HG03108 (cell line): ENCODE measurements around the gene ANKRD13D.
"Not testable (repeated sequence)": the region's sequence is repeated elsewhere in the genome, so short reads cannot be mapped to it uniquely, and the experiment has no call there.

Source experiments
- ATAC-seq: cut with Tn5 transposase; IDR thresholded peaks from one replicate; pipeline ENCODE4 v1.9.1; 2021; ENCODE audit warnings: moderate library complexity; ENCODE audit not compliant: unreplicated experiment

The ANKRD13D gene

GRCh38 chr11:67289226-67289650, at the start of gene ANKRD13D:
ANKRD13D (plus strand) TSS chr11:67289303; CDS start chr11:67289461, 158 bp downstream.
- ATAC-seq, result no peak

DNA sequence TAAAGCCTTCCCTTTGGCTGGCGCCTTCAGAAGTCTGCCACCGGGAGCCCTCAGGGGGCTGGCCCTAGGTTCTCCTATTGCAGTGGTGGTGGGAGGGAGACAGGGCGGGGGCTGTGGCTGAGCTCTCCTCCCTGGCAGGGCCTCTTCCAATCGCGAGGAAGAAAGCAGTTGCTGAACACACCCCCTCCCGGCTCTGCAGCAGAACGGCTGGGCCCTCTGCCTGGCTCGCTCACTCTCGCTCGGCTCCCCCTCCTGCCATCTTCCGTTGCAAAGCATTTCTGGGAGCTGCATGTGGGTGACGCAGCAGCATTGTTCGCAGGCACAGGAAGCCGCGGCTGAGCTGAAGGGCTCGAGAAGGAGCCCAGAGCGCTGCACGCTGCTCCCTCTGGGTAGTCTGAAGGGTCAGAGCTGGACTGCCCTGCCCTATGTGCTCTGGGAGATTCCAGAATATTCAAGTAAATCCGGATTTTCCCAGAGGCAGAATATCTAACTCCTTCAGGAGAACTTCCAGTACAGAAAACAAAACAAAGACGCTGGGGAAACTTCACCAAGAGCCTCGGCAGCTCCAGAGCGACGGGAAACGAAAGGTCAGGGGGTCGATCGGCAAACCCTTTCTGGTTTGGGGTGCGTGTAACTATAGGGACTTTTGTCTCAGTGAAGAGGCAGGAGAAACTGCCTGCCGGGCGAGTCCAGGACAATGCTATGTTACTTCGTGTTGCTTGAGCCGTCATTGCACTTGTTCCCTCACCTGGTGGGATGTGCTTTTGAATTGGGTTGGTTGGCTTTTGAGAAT, 49.1 kb upstream of the ANKRD13D start:
- peak; percentile 77 for ATAC-seq

GRCh38 chr11:67240576-67241389, 48.3 kb upstream of the ANKRD13D start:
- ATAC-seq, result peak; percentile 22

DNA sequence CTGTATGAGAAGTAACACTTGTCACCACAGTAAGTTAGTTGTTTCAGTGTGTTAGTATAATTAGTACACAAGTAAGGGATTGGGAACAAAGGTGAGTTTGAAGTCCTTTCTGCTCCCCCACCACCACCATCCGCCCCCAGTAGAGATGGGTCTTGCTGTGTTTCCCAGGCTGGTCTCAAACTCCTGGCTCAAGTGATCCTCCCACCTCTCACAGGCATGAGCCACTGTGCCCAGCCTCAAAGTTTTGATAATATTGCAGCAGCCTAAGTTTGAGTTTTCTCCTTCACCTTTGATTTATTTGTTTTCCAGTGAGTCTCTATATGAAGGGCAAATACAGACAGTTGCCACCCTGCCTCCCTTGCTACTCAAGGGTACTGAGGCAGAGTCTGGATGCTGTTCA, 46.6 kb upstream of the ANKRD13D start:
- ATAC-seq, result no peak

DNA sequence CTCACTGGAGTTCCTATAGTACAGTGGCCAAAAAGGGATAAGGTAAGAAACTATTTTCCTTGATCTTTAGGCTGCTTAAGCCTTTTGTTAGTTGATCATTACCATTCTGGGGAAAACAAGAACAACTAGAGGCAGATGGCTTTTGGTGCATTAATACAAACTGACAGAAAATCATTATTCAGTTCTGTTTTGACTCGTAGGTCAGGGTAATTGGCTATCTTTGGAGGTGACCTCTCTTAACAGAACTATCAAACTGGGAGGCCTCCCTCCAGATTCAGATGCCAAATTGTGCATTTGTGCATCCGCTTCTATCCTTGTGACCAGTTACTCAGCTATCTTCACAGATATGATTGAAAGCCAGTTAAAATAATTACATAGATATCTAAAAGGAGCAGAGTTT, 46.1 kb upstream of the ANKRD13D start:
- ATAC-seq, result no peak

DNA sequence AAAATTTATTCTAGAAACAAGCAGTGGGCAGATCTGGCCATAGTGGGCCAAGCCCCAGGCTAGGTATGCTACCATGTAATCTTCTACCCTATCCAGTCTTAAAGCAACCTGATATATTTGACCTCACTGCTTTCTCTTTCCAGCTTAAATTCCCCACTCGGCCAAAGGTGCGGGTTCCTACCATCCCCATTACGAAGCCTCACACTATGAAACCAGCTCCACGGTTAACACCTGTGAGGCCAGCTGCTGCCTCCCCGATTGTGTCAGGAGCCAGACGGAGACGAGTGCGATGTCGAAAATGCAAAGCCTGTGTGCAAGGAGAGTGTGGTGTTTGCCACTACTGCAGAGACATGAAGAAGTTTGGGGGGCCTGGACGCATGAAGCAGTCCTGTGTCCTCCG, 44.1 kb upstream of the ANKRD13D start:
- no peak for ATAC-seq

DNA sequence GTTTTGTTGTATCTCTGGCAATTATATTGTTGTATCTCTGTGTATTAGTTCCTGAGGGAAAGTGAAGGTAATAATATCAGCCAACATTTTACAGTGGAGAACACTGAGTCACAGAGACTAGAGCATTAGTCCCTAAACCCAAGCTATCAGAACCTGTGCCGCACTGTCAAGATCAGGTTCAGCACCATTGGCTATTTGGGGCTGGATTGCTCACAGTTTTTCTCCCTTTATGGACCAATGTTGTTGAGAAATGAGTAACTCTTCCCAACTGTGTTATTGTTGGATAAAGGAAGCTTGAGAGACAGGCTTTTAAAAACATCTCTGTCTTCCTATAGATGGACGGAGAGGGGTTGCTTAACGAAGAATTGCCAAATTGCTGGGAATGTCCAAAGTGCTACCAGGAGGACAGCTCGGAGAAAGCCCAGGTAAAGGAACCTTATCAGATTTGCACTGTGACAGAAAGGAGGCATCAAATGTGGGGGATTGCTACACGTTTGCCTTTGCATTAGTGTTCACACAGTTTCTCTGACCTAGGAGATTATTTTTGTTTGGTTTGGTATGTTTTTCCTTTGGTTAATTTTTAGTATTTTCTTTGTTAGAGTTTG, 41.1 kb upstream of the ANKRD13D start:
- ATAC-seq, result no peak

GRCh38 chr11:67248653-67249052, 40.5 kb upstream of the ANKRD13D start:
- ATAC-seq, result no peak

DNA sequence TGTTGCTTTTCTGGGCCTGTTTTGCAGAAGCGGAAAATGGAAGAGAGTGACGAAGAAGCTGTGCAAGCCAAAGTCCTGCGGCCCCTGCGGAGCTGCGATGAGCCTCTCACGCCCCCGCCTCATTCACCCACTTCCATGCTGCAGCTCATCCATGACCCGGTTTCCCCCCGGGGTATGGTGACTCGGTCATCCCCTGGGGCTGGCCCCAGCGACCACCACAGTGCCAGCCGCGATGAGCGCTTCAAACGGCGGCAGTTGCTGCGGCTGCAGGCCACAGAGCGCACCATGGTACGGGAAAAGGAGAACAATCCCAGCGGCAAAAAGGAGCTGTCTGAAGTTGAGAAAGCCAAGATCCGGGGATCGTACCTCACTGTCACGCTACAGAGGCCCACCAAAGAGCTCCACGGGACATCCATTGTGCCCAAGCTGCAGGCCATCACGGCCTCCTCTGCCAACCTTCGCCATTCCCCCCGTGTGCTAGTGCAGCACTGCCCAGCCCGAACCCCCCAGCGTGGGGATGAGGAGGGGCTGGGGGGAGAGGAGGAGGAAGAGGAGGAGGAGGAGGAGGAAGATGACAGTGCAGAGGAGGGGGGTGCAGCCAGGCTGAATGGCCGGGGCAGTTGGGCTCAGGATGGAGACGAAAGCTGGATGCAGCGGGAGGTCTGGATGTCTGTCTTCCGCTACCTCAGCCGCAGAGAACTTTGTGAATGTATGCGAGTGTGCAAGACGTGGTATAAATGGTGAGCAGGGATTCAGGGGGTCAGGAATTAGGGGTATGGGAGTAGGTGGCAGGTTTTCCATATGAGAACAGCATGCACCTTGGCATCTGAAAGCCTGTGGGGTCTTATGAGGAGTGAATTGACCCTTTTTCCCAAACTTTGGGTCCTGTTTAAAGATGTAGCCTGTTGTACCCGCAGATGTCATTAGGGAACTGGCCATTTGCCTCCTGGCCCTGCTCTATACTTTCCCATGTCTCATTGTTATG, 38.8 kb upstream of the ANKRD13D start:
- ATAC-seq, result no peak

GRCh38 chr11:67251841-67252240, 37.3 kb upstream of the ANKRD13D start:
- ATAC-seq, result no peak

DNA sequence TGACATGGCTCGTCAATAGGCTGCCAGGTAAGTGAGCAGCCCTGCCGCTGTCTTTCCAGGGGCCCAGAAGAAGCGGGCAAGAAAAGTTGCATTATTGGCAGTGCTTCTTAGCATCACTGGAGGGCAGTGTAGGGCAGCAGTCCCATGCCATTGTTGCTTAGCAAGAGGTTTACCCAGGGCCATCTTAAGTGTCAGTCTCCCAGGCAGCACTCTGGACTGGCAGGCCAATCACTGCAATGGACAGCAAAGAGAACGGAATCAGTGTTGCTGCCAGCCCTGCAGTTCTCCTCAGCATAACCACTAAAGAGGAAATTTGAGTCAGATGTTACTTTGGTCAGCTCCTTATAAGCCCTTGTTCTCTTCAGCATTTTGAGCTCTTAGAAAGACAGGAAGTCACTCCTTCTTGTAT, 36.3 kb upstream of the ANKRD13D start:
- ATAC-seq, result no peak

DNA sequence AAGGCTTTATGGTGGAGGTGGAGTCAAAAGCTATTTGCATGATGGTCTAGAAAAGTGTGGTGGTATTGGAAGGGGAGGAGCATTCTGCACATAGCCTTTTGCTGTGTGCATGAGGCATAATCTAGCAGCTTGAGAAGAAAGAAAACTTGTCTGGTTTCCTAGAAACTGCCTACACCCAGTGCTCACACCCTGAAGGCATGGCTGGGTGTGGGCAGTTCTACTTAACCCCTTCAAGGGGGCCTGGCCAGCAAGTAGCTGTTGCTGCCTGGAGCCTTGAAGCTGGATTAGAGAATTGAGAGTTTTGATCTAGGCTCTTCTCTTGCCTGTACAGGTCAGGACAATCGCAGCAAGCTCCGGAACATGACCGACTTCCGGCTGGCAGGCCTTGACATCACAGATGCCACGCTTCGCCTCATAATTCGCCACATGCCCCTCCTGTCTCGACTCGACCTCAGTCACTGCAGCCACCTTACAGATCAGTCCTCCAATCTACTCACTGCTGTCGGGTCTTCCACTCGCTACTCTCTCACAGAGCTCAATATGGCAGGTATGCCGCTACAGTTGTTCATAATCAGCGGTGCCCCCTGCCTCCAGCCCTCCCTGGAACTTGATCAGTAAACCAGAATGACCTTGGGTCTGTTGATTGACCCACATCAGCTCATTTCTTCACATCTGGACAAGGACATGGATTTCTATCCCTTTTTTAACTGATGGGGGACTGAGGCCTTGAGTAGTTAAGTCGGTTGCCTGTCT, 35.1 kb upstream of the ANKRD13D start:
- no peak for ATAC-seq

DNA sequence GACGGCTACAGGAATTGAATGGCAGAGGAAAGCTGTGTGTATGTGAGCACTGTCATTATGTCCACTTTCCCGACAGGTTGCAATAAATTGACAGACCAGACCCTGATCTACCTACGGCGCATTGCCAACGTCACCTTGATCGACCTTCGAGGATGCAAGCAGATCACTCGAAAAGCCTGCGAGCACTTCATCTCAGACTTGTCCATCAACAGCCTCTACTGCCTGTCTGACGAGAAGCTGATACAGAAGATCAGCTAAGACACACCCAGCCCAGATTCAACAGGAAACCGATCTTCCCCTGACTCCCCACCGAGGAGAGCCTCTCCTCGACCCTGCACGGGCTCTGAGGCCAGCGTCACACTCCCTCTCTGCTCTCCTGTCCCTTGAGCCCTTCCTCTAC, 34.3 kb upstream of the ANKRD13D start:
- ATAC-seq, result no peak

GRCh38 chr11:67255353-67255752, 33.8 kb upstream of the ANKRD13D start:
- no peak for ATAC-seq

DNA sequence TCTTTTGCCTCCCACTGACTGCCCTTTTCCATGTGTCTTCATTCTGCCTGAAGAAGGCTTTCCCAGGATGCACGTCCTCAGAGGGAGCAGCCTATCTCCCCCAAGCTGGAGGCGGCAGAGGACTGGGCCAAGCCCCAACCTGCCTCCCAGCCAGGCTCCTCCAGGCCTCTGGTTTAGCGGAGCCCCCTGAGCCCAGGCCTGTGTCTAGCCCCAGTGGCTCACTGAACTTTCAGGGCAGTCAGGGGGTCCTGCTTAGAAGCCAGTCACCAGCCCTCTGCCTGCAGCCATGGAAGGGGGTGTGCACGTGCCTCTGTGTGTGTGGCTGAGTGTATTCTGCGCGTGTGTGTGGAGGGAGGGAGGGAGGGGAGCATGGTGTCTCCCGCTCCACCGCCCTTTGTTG, 33.2 kb upstream of the ANKRD13D start:
- no peak for ATAC-seq

- ATAC-seq, result no peak
Observed at GRCh38 chr11:67256477-67257135, 32.5 kb upstream of the ANKRD13D start.

DNA sequence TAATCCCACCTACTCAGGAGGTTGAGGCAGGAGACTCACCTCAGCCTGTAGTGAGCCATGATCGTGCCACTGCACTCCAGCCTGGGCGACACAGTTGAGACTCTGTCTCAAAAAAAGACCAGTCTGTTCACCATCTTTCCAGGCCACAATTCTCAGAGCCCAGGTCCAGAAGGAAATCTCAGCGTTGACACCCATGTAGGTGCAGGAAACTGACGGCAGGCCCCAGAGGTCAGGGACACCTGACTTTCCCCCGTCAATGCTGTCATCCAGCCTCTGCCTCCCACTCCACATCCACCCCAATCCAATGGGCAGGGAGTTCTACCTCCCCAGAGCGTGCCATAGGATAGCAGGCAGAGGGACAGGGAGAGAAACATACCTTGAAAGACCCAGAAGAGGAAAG, 28.7 kb upstream of the ANKRD13D start:
- ATAC-seq, result no peak

DNA sequence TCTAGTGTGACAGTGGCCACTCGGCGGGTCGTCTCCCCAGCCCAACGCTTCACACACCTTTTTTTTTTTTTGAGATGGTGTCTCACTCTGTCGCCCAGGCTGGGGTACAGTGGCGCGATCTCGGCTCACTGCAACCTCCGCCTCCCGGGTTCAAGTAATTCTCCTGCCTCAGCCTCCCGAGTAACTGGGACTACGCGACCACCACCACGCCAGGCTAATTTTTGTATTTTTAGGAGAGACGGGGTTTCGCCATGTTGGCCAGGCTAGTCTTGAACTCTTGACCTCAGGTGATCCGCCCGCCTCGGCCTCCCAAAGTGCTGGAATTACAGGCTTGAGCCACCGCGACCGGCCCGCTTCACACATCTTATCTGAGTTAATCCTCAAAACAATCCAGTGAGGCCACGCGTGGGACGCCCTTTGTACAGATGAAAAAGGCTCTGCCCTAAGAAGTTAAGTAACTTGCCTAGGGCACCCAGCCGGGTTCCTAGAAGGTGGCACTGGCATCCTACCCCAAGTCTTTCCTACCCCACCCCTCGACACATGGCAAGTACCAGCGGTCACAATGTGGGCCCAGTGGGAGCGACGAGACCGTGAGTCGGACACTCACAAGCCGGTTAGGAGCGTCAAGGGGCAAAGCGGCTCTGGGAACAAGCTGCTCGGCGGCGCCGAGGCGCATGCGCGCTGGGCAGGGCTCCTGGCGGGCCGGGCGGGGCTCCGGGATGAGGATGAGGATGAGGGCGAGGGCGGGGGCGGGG, 28.0 kb upstream of the ANKRD13D start:
- ATAC-seq, result not testable (repeated sequence)

GRCh38 chr11:67261640-67261945, 27.5 kb upstream of the ANKRD13D start:
- no peak for ATAC-seq
